Measurements from ENCODE around the gene ZNF710. TPM values are rescaled to one million over a fixed set of nuclear protein-coding genes. Genes with fewer than 3 reads are reported as not detected.

ZNF710 gene
- total and polyA plus RNA-seq, 9 of the 15 experiments (the other 6 are each of a cell fraction or from before 2014, with no cell fraction given), result 0.56 to 14.2 (median 5.2) TPM

DNA sequence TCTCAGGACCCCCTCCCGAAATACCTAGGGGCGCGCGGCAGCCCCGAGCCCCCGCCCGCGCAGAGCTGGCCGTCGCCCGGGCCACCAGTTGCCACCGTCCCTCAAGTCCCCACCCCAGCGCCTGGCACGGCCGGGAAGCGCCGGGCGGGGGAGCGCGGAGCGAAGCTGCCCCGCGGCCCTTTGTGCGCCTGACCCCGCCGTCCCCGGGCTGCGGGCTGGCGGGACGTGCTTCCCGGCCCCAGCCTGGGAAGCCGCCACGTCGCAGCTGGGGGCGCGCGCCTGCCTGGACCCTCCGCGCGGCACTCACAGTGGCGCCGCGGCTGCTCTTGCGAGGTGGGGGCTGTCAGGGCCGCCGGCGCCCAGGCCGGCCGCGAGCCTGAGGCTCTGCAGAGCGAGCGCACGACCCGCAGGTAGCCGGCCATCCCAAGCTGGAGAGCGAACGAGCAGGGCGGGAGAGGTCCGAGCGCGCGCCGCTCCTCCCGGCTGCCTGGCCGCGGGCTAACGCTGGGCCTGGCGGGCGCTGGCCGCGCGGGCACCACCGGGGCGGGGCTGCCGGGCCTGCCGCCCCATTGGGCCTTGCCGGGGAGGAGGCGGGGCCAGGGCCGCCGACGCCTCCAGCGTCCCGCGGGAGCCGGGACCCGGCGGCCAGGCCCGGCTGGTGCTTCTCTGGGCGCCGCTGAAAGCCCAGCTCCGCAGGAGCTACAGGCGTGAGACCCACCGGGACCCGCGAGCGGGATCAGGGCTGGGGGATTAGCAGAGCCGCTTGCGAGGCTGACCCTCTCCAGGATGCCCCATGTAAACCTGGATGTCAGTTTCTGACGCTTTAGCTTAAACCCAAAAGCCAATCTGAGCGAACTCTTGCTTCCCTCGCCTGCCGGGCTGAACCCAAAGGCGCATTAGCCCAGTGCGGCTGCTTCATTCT, 101.1 kb downstream of the ZNF710 start, which contains the start of gene IDH2 (continued):
- TF ChIP-seq, protein P1, sequence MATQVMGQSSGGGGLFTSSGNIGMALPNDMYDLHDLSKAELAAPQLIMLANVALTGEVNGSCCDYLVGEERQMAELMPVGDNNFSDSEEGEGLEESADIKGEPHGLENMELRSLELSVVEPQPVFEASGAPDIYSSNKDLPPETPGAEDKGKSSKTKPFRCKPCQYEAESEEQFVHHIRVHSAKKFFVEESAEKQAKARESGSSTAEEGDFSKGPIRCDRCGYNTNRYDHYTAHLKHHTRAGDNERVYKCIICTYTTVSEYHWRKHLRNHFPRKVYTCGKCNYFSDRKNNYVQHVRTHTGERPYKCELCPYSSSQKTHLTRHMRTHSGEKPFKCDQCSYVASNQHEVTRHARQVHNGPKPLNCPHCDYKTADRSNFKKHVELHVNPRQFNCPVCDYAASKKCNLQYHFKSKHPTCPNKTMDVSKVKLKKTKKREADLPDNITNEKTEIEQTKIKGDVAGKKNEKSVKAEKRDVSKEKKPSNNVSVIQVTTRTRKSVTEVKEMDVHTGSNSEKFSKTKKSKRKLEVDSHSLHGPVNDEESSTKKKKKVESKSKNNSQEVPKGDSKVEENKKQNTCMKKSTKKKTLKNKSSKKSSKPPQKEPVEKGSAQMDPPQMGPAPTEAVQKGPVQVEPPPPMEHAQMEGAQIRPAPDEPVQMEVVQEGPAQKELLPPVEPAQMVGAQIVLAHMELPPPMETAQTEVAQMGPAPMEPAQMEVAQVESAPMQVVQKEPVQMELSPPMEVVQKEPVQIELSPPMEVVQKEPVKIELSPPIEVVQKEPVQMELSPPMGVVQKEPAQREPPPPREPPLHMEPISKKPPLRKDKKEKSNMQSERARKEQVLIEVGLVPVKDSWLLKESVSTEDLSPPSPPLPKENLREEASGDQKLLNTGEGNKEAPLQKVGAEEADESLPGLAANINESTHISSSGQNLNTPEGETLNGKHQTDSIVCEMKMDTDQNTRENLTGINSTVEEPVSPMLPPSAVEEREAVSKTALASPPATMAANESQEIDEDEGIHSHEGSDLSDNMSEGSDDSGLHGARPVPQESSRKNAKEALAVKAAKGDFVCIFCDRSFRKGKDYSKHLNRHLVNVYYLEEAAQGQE (IDR thresholded peaks at IDR 0.05; ENCODE audit: borderline replicate concordance), result peak; percentile 77
- TF ChIP-seq, protein P1 (CRISPR knock-in tag; IDR thresholded peaks at IDR 0.05; ENCODE audit: low read depth), result no peak; the same call in 1 of the 2 replicates
- TF ChIP-seq HLTF (IDR thresholded peaks at IDR 0.05) (no peak), ZNF12 (CRISPR knock-in tag; IDR thresholded peaks at IDR 0.05) (no peak; the same call in 1 of the 2 replicates), CSDE1 (IDR thresholded peaks at IDR 0.05) (no peak), POLR2G (IDR thresholded peaks at IDR 0.05; ENCODE audit: low read depth, low read length) (peak; percentile 95), CBFB (CRISPR knock-in tag; IDR thresholded peaks at IDR 0.05) (no peak), CTBP1 (IDR thresholded peaks at IDR 0.05; ENCODE audit: borderline replicate concordance) (peak; percentile 89; the same call in 1 of the 2 replicates), RBM25 (IDR thresholded peaks at IDR 0.05; ENCODE audit: low read depth, low read length, severe bottlenecking) (peak; percentile 58), BRD9 (IDR thresholded peaks at IDR 0.05; ENCODE audit: low read depth, partially characterized antibody) (no peak), EP400 (IDR thresholded peaks at IDR 0.05) (0 out of 2 replicates have a peak, but pooled peaks have one; percentile 11), RBM39 (optimal IDR thresholded peaks at IDR 0.05; ENCODE audit: low read depth, low read length) (no peak), POLR2AphosphoS5 (IDR thresholded peaks at IDR 0.05; ENCODE audit: control insufficient read depth, insufficient read depth, low read depth, low read length) (peak; percentile 73), NR3C1 (CRISPR knock-in tag; IDR thresholded peaks at IDR 0.05) (0 out of 2 replicates have a peak, but pooled peaks have one; percentile 69), DNMT1 (IDR thresholded peaks at IDR 0.05) (no peak), GABPB1 (CRISPR knock-in tag; IDR thresholded peaks at IDR 0.05) (no peak), MAZ (CRISPR knock-in tag; conservative IDR thresholded peaks at IDR 0.05 in 1 of 2, IDR thresholded peaks at IDR 0.05 in 1 of 2) (peak in 1 of 2 experiments; percentile 81; a peak in 3 of 4 replicates)
- TF ChIP-seq, protein P2, sequence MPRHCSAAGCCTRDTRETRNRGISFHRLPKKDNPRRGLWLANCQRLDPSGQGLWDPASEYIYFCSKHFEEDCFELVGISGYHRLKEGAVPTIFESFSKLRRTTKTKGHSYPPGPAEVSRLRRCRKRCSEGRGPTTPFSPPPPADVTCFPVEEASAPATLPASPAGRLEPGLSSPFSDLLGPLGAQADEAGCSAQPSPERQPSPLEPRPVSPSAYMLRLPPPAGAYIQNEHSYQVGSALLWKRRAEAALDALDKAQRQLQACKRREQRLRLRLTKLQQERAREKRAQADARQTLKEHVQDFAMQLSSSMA (CRISPR knock-in tag; IDR thresholded peaks at IDR 0.05), result no peak
- TF ChIP-seq, protein P3, sequence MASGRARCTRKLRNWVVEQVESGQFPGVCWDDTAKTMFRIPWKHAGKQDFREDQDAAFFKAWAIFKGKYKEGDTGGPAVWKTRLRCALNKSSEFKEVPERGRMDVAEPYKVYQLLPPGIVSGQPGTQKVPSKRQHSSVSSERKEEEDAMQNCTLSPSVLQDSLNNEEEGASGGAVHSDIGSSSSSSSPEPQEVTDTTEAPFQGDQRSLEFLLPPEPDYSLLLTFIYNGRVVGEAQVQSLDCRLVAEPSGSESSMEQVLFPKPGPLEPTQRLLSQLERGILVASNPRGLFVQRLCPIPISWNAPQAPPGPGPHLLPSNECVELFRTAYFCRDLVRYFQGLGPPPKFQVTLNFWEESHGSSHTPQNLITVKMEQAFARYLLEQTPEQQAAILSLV (tag; IDR thresholded peaks at IDR 0.05), result no peak

Measured in K562 (cell line).